SU-DHL-6 (cell line): ENCODE results near the gene CDRT15L2.
"Not testable (repeated sequence)": the region's sequence is repeated elsewhere in the genome, so short reads cannot be mapped to it uniquely, and the experiment has no call there.

ENCODE experiments used
- EZH2phosphoT487 ChIP-seq: fragments of 200-600 bp; sonication (generic), shearing (Covaris generic); conservative IDR thresholded peaks from 2 replicates; pipeline ENCODE4 v1.6.1; 2018; ENCODE audit warnings: mild to moderate bottlenecking, antibody characterized with exemption, low read length, moderate library complexity, mixed read lengths
- TF ChIP-seq, protein P1 (sequence below): fragments of 200-600 bp; sonication (generic); IDR thresholded peaks from one replicate; pipeline ENCODE4 v1.5.1; 2017; ENCODE audit warnings: antibody characterized with exemption, mild to moderate bottlenecking, low read length, moderate library complexity; ENCODE audit not compliant: insufficient read depth, poor library complexity, severe bottlenecking

DNA sequence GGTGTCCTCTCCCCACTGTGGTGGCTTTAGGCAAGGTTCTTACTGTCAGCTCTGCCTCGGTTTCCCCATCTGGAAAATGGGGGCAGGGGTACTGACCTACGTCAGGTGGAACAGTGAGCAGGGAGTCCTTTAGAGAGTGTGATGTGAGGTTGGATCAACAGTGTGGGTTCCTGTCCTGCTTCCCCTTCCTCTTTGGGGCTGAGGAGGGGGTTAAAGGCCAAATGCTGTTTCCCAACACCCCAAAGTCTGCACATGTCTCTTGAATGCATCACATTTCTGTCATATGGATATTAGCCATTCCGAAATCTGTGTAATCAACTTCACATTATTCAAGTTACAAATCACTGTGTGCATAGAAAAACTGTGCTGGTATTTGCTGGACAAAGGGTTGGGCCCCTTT is 35.9 kb downstream of the CDRT15L2 start:
- TF ChIP-seq, protein P1, sequence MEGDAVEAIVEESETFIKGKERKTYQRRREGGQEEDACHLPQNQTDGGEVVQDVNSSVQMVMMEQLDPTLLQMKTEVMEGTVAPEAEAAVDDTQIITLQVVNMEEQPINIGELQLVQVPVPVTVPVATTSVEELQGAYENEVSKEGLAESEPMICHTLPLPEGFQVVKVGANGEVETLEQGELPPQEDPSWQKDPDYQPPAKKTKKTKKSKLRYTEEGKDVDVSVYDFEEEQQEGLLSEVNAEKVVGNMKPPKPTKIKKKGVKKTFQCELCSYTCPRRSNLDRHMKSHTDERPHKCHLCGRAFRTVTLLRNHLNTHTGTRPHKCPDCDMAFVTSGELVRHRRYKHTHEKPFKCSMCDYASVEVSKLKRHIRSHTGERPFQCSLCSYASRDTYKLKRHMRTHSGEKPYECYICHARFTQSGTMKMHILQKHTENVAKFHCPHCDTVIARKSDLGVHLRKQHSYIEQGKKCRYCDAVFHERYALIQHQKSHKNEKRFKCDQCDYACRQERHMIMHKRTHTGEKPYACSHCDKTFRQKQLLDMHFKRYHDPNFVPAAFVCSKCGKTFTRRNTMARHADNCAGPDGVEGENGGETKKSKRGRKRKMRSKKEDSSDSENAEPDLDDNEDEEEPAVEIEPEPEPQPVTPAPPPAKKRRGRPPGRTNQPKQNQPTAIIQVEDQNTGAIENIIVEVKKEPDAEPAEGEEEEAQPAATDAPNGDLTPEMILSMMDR, result not testable (repeated sequence)
- TF ChIP-seq EZH2phosphoT487, result not testable (repeated sequence)
